HG03378 (cell line): ENCODE data around the gene DUOXA2.

Source experiments
- ATAC-seq: cut with Tn5 transposase; IDR thresholded peaks from one replicate; pipeline ENCODE4 v1.9.1; 2021; ENCODE audit warnings: mild to moderate bottlenecking, moderate library complexity; ENCODE audit not compliant: unreplicated experiment

The DUOXA2 gene

GRCh38 chr15:45155739-45156138, 41.6 kb downstream of the DUOXA2 start:
- ATAC-seq: no peak

- ATAC-seq: no peak
Measured at GRCh38 chr15:45156744-45157455, 42.8 kb downstream of the DUOXA2 start.

- no peak for ATAC-seq
Measured at GRCh38 chr15:45157974-45158373, 43.8 kb downstream of the DUOXA2 start.

GRCh38 chr15:45161666-45162065, 47.5 kb downstream of the DUOXA2 start:
- no peak for ATAC-seq

GRCh38 chr15:45162771-45163507, 48.8 kb downstream of the DUOXA2 start:
- ATAC-seq: peak; percentile 40

GRCh38 chr15:45163508-45163856, 49.4 kb downstream of the DUOXA2 start:
- ATAC-seq: no peak

GRCh38 chr15:45164914-45165313, 50.8 kb downstream of the DUOXA2 start:
- no peak for ATAC-seq

- no peak for ATAC-seq
Measured at GRCh38 chr15:45165536-45165935, 51.4 kb downstream of the DUOXA2 start.

- peak; percentile 88 for ATAC-seq
Measured at GRCh38 chr15:45166834-45167630, 52.9 kb downstream of the DUOXA2 start.

GRCh38 chr15:45167631-45168205, 53.6 kb downstream of the DUOXA2 start:
- ATAC-seq: no peak
